ENCODE measurements around the gene ZYX. TPM values are rescaled to one million over a fixed set of nuclear protein-coding genes. Genes with fewer than 3 reads are reported as not detected.

ZYX gene
- 91.2 and 116 TPM in 2 replicates for total RNA-seq

GRCh38 chr7:143380646-143381426, at the start of gene ZYX:
TSS of gene ZYX (plus strand) at chr7:143381345. CDS start at chr7:143381572, 227 bp downstream.

GRCh38 chr7:143362131-143363015, 18.8 kb upstream of the ZYX start, which contains the start of gene FAM131B:
TSS of gene FAM131B (minus strand) at chr7:143362713. CDS start at chr7:143362603, 110 bp downstream.

GRCh38 chr7:143408686-143409561, 27.8 kb downstream of the ZYX start, which contains the start of gene EPHA1:
TSS of gene EPHA1 (minus strand) at chr7:143408856. CDS start at chr7:143408805, 51 bp downstream.

Small RNA genes within 50 kb of the gene (small RNA-seq; reads per million reads assigned to genes)
- 0.66 reads per million, percentile 42 among the genes with 10 or more reads in this experiment for gene MIR6892

Other genes starting within 250 kb of the ZYX start
- gene PIP, start 249.3 kb upstream of the ZYX start, total RNA-seq = not detected in 2 replicates
- gene TAS2R39, start 197.9 kb upstream of the ZYX start, total RNA-seq = not detected in 2 replicates
- not detected in 2 replicates for gene TAS2R40, start 159.3 kb upstream of the ZYX start, total RNA-seq
- gene GSTK1, start 117.9 kb upstream of the ZYX start, total RNA-seq = 73.5 and 81.7 TPM in 2 replicates
- not detected in 2 replicates for gene TMEM139, start 96.4 kb upstream of the ZYX start, total RNA-seq
- 19.9 and 21.6 TPM in 2 replicates for gene CASP2, start 93.0 kb upstream of the ZYX start, total RNA-seq
- not detected in 2 replicates for gene CLCN1, start 65.2 kb upstream of the ZYX start, total RNA-seq
- gene FAM131B, start 18.6 kb upstream of the ZYX start, total RNA-seq = 0.65 and 0.76 TPM in 2 replicates
- gene EPHA1, start 27.5 kb downstream of the ZYX start, total RNA-seq = 0.33 TPM in 1 of 2 replicates, not detected in the other
- gene TAS2R60, start 62.1 kb downstream of the ZYX start, total RNA-seq = not detected in 2 replicates
- 0.19 TPM in 1 of 2 replicates, not detected in the other for gene TAS2R41, start 96.5 kb downstream of the ZYX start, total RNA-seq
- not detected in 2 replicates for gene CTAGE15, start 190.5 kb downstream of the ZYX start, total RNA-seq
- gene TCAF2, start 239.6 kb downstream of the ZYX start, total RNA-seq = 17.3 and 22.7 TPM in 2 replicates